Esophagus squamous epithelium (tissue), 4 donors: ENCODE results near the gene DGKD.

Experiments used
- POLR2A ChIP-seq, 4 donors: fragments of 450-650 bp; IDR thresholded peaks; one replicate each; pipeline ENCODE4 v1.6.1; 2017; ENCODE audit warnings: antibody characterized with exemption in 4 of 4, mild to moderate bottlenecking in 4 of 4, moderate library complexity in 3 of 4
- TF ChIP-seq, protein P1 (sequence below), 6 experiments: fragments of 450-650 bp in 4 of 6; fragments of 200-600 bp in 2 of 6; sonication (generic) in 2 of 6; IDR thresholded peaks; one replicate each; pipeline ENCODE4 v1.5.1; 2016 to 2019; ENCODE audit warnings: antibody characterized with exemption in 6 of 6, mild to moderate bottlenecking in 4 of 6, moderate library complexity in 4 of 6

DNA sequence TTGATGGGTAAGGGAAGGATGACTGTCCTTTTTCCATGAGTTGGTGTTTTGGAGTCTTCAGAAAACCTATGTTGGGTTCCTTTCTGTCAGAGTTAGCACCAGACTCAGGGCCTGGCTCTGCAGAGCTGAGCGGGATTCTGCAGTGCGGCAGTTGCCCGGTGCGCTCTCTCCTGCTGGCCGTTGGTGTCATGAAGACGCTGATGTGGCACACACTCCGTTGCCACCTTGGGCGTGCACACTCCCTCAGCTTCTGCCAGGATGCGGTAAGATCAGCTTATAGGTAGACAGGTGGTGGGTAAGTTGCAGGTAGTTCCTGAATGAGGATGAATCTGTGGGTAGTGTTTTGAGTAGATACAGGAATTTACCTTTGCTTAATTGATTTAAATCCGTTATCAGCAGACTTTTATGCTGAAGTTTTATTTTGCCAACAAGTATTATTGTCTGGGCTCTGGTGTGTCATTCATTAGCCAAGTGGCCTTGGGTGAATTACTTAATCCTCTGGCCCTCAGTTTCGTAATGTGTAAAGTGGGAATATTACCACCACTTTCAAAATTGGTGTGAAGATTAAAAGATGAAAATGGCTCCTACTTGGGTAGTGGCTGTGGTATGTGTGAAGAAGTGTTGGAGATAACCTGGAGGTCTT lies 26.8 kb downstream of the DGKD start:
- TF ChIP-seq, protein P1, sequence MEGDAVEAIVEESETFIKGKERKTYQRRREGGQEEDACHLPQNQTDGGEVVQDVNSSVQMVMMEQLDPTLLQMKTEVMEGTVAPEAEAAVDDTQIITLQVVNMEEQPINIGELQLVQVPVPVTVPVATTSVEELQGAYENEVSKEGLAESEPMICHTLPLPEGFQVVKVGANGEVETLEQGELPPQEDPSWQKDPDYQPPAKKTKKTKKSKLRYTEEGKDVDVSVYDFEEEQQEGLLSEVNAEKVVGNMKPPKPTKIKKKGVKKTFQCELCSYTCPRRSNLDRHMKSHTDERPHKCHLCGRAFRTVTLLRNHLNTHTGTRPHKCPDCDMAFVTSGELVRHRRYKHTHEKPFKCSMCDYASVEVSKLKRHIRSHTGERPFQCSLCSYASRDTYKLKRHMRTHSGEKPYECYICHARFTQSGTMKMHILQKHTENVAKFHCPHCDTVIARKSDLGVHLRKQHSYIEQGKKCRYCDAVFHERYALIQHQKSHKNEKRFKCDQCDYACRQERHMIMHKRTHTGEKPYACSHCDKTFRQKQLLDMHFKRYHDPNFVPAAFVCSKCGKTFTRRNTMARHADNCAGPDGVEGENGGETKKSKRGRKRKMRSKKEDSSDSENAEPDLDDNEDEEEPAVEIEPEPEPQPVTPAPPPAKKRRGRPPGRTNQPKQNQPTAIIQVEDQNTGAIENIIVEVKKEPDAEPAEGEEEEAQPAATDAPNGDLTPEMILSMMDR (IDR thresholded peaks at IDR 0.05), result no peak
- no peak for TF ChIP-seq POLR2A (IDR thresholded peaks at IDR 0.05)
